ENCODE measurements around the gene C22orf15.

Gene C22orf15

DNA sequence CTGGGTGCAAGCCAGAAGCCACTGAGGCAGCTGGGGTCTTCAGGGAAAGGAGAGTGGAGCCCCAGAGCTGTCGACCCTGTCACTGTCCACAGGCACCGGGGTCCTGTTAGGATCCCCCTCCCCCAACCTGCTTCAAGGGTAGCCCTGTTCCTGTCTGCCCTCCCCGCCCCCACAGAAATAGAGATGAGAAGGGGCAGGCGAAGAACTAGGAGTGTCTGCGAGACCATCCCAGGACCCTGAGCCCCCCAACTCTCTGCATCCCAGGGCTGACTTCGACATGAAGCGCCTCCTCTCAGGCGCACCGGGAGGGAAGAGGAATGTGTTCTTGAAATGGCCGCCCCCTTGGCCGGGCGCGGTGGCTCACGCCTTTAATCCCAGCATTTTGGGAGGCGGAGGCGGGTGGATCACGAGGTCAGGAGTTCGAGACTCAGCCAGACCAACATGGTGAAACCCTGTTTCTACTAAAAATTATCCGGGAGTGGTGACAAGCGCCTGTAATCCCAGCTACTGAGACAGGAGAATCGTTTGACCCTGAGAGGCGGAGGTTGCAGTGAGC is 11.3 kb upstream of the C22orf15 start:
- no peak for DNase-seq

DNA sequence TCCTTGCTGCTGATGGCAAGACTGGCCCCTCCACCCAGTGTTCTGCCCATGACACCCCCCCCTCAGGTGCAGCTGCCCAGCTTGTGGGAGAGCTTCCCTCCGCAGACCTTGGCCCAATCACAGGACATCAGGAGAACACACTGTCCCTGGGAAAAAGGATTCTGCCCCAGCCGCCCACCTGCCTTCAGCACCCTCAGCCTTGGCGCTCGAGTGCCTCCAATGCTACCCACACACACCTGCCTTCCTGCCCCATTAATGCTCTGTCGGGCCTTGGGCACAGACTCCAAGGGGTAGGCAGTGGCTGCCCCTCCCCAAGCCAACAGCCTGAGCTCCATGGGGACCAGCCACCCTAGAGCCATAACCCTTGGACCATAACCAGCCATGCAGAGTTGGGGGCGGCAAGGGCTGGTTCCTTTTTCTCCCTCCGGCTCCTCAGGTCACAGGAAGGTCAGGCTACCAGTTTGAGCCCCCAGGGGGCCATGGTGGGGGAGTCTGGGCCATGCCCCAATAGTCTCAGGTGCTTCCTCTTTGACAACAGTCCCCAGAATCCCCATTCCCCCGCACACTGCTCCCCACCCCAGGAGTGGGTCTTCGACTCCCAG is 10.6 kb upstream of the C22orf15 start:
- DNase-seq, result no peak

DNA sequence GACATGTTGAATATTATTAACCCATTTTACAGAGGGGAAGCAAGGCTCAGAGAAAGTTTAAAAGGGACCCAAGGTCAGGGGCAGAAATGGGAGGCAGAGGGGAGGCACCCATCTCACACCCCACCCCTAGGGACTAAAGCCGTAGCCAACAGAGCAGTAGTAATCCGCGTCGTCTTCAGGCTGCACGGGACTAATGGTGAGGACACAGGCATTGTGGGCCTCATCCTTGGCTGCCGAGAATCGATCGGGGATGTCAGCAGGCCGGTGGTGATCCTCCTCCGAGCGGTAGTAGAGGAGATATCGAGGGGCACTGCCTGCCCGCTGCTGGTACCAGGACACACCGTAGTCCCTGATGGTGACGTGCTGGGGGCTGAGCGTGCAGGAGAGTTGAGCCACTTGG is 10.0 kb upstream of the C22orf15 start:
- DNase-seq, result no peak

DNA sequence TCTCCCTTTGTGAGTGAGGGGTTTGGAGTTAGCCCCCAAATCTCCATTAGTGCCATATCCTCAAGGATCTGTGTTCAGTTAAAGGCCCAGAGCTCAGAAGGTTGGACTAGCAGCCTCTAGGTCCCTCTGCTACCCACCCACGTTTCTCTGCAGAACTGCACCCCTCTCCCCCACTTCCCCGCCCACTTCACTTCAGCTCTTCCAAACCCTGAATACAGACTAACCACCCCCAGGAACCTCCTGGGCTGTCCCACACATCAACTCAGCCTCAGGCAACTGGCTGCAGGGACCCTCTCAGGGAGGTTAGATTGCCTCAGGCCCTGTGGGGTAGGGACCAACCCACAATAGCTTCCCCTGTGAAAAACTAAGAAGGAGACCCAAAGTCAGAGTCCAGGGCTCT is 9.4 kb upstream of the C22orf15 start:
- DNase-seq, result no peak

DNA sequence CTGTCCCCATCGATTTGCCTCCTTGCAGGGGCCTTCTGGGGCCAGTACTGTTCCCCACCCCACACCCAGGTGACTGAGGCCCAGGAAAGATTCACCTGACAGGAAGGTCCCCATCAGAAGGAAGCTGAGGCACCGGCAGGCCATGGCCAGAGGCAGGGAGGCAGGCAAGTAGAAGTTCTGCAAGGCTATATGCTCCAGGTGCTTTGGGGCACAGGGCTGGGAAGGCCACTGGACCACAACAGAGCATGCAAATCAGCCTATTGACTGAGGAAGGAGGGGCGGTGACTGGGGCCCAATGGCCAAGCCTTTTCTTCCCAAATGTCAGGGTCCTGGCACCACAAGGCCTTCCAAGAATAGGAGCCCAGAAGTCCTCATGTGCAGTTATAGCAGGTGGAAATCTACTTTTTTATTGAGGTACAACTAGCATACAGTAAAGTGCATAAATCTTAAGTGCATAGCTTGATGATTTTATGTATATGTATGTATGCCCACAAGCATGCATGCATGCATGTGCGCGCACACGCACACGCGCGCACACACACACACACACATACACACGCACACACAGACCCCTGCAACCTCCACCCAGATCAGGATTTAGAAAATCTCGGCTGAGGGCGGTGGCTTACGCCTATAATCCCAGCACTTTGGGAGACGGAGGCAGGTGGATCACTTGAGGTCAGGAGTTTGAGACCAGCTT is 8.4 kb upstream of the C22orf15 start, which contains the start of gene VPREB3:
Gene VPREB3 (minus strand): TSS at position 206 of the 700 bp plus-strand sequence. CDS start 62 bp downstream, at position 144.
- no peak for DNase-seq

DNA sequence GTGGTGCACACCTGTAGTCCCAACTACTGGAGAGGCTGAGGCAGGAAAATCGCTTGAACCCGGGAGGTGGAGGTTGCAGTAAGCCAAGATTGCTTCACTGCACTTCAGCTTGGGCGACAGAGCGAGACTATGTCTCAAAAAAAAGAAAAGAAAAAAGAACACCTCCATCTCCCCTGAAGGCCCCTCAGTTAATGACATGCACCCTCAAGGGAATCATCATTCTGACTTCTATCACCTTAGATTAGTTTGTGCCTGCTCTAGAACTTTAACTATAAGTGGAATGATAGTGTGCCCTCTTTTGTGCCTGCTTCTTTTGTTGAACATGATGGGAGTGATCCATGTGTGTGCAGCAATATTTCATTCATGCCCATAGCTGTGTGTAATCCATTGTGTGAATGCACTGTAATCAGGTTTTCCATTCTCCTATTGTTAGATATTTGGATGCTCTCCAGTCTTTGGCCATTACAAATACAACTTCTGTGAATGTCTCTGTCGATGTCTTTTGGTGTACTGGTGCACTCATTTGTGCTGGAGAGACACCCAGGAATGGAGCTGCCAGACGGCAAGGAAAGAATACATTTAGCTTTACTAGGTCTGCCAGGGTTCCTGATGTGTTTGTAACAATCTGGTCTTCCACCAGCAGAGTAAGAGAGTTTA is 7.7 kb upstream of the C22orf15 start:
- DNase-seq, result no peak

DNA sequence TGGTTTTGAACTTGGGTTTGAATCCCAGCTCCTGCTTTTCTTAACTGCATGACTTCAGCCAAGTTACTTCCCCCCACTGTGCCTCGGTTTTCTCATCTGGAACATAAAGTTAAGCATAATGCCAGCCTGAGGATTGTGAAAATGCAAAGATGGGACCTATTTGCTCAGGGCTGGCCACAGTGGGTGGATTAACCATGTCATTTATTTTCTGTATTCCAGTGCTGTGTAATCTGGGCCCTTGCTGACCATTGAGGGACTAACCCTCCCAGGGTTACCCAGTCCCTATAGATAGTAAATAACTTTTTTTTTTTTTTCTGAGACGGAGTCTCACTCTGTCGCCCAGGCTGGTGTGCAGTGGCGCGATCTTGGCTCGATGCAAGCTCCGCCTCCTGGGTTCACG is 7.1 kb upstream of the C22orf15 start:
- no peak for DNase-seq

DNA sequence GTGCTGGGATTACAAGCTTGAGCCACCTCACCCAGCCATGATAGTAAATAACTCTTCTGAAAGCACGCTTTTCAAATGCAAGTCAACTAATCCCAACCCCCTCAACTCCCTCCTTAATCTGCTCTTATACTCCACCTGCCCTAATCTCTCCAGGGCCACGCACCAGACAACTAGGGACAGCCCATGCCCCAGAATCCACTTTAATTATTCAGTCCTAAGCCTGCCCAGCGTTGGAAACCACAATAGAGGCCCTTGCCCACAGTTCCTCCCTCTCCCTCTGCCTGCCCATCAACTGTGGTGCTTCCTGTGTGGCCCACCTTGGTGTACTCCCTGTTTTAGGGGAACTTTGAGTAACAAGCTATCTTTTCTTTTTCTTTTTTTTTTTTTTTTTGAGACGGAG is 5.9 kb upstream of the C22orf15 start:
- no peak for DNase-seq

DNA sequence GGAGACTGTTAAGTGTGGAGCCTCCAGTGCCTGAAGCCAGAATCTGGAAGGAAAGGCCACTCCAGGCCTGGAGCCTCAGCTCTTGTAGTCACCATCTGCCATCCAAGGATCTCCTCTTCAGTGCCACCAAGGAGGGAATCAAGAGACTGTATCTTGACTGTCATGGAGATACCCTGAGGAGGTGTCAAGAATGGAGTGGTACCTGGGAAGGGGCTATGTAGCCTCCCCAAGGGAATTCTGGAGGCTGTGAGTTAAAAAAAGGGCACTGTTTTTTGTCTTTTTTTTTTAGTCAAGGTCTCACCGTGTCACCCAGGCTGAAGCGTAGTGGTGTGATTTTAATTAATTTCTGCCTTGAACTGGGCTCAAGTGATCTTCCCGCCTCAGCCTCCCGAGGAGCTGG is 3.2 kb upstream of the C22orf15 start:
- DNase-seq, result no peak

DNA sequence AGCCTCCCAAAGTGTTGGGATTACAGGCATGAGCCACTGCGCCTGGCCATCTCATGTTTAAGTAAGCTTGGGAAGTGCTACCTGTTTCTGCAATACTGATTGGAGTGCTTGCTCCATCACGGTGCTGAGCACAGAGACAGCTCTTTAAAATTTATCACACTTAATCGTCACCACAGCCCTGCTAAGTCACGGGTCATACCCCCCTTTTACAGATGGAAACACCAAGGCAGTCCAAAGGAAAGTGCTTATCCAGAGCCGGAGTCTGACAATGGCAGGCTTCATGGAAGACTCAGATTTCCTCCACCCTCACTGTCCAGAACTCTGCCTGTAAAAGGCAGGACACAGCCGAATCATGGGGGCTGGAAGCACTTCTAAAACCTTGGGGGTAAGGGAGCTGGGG is 2.7 kb upstream of the C22orf15 start:
- DNase-seq, result no peak

DNA sequence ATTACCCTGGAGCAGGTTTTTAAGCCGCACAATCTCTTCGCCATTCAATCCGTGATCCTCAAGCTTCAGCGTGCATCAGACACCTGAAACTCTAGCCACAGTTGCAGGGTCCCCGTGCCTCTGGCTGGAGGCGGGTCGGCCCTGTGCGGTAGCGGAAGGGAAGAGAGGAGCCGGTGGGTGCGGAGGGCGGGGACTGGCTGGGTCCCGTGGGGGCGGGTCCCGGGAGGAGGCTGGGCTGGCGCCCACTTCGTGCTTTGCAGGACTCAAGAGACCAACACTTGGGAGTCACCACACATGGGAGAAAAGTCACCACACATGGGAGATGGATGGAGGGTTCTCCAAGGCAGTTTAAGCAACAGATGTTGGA is 772 bp downstream of the C22orf15 start:
- DNase-seq, result no peak

DNA sequence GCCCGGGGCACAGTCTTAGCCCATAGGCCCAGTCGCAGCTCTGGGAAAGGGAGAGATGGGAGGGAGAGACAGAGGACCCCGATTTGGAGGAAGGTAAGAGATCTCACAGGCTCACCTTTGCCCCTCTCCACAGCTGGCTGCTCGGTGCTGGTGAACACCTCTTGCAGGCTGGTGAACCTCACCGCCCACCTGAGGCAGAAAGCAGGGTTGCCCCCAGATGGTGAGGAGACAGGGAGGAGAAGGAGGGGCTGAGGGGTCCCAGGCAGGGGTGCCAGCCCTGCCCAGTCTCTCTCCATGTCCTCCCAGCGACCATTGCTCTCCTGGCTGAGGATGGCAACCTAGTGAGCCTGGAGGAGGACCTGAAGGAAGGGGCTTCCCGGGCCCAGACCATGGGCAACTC is 1.2 kb downstream of the C22orf15 start:
- no peak for DNase-seq

DNA sequence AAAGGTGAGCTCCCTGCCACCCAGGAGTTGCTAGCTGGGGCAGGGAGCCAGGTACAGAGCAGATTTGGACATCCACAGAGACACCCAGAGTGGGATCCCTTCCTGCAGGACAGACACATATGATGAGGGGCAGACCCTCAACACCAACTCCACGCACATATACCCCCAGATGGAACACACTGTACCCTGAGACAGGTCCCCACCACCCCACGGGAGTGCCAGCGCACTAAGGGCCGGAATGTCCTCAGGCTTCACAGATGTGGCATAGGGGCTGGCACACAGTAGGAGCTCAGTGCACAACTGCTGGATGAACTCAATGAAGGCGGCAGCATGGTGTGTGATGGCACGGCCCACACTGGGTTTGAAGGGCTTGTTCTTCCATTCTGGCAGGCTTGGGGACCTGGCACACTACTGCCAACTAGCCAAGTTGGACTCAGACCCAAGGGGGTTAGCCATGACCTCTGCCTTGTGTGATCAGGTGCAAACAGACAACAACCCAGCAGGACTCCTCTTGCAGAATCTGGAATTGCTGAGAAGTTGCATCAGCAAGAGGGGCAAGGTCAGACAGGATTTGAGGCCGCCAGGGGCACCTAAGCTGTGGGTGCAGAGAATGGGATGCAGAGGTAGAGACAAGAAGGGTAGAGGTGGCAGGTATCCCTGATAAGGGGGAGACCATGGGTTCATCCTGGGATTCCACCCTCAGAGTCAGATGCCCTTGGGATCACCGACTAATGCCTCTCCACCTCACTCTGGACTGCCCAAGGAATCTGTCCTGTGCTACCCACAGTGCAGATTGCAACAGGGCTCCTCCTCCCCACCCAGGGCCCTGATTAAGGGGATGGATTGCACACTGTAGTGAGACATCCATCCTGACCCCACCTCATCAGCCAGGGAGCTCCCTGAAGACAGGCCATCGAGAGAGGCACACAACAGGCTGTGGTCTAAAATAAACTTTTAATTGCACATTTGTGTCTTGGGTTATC is 2.4 kb downstream of the C22orf15 start:
- DNase-seq, result no peak

DNA sequence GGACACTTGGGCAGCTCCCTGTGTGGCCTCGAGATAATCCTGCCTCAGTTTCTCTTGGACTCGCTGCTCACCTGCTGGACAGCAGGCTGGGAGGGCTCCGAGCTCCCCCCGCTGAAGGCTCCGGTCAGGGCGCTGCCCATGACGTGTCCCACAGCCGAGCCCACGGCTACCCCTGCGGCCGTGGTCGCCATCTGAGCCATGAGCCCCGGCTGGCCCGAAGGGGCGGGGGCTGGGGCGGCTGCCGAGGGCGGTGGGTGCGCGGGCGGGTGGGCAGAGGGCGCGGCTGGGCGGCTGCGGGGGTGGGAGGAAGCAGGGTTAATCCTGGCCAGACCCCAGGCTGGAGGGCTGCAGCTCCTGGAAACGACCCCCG is 4.5 kb downstream of the C22orf15 start:
- no peak for DNase-seq

DNA sequence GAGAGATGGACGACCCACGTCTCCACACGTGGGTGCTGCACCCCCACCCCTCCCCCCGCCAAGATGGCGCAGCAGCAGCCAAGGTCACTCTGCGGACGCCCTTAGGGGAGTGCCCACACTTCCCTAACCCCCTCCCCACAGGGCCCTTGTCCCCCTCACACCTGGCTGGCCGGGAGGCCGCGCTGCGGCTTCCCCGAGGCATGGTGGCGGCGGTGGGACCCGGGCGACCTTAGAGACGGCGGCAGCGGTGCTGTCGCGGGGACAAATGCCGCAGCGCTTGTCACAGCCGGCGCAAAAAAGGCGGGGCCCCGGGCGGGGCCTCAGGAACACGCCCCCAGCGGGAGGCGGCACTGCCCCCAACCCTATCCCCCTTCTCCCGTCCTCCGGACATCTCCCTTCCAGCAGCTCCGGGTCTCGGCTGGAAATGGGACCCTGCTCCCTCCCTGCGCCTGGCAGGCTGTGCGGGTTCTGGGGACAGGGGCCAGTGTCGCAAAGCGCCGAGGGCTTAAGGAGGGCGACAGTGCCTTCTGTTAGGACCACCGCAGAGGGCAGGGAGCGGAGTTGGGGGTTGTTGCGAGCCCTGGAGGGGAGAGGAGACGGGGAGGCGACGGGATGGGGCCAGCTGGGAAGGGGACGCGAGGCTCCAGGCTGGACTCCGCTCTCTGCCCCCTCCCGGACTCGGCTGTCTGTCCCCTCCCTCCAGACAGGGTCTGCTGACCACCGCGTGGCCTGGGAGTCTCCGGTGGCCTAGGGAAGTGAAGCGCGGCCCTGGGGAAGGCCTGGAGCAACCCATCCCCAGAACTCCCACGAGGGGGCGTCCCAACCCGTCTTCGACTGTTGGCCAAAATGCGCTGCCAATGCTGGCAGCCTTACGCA is 5.1 kb downstream of the C22orf15 start, which contains the start of gene CHCHD10:
Gene CHCHD10 (minus strand): TSS at position 300 of the 876 bp plus-strand sequence. CDS start 98 bp downstream, at position 202.
- DNase-seq, result peak; percentile 80

DNA sequence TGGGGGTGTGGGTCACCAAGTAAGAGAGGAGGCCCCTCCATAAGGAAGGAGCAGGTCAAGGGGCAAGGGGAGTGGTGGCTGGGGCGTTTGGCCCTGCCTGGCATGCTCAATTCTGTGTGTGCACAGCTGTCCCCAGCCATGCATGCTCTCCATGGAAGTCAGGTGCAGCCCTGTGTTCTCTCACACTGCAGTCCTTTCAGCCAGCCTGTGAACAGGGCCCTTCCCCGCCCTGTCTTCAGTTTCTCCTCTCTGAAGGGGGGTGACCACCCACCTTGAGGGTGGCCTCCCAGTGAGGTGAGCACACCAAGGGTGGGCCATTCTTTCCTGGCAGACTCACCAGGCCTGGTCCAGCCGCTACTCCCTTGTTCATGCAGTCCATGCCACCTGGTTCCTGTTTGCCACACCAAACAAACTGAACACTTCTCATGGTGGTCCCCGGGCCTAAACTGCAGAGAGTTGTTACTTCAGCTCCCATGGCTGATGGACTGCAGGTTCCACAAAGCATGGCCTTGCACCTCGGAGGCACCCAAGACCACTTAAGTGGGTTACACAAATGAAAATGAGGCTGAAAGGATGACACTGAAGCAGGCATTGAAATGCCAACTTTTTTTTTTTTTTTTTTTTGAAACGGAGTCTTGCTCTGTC is 6.7 kb downstream of the C22orf15 start:
- no peak for DNase-seq

DNA sequence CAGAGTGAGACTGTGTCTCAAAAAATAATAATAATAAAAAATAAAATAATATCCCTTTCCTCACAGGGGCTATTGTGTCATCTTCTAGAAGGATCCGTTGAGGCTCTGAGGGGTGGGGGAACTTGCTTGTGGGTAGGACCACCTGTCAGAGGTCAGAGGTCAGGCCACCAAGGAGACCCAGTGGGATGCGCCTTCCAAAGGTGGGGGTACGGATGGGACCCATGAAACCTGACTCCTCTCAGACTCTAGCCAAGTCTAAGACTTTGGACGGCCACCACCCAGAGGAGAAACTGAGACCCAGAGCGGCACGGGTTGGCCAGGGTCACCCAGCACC is 9.5 kb downstream of the C22orf15 start:
- no peak for DNase-seq

DNA sequence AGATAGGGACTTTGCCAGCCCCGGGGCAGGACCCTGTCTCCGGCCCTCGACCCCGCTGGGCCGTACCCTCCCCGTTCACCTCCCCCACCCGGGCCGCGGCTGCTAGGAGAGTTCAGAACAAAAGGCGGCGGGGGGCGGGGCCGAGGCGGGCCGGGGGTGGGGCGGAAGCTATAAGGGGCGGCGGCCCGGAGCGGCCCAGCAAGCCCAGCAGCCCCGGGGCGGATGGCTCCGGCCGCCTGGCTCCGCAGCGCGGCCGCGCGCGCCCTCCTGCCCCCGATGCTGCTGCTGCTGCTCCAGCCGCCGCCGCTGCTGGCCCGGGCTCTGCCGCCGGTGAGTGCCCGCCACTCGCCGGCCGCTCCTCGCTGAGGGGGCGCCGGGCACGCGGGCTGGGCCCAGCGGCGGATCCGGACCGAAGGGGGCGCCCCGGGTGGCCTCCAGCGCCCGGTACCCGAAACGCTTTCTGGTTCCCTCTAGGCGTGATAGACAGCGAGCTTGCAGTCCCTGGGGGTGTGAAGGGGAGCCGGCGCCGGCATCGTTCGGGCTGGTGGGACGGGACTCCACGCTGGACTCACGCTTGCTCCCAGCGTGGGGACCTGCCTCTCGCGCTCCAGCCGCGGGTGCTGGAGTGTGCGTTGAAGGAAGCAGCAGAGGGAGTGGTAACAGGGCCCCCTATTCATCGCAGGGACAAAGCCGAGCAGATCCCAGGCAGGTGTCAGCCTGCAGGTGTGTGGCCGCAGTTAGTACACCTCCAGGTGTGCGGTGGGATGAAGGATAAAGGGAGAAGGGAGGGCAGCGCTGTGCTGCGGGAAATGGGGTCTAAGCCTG is 10.1 kb downstream of the C22orf15 start, which contains the start of gene MMP11:
Gene MMP11 (plus strand): TSS at position 201 of the 825 bp plus-strand sequence. CDS start 22 bp downstream, at position 223.
- peak; percentile 61 for DNase-seq

DNA sequence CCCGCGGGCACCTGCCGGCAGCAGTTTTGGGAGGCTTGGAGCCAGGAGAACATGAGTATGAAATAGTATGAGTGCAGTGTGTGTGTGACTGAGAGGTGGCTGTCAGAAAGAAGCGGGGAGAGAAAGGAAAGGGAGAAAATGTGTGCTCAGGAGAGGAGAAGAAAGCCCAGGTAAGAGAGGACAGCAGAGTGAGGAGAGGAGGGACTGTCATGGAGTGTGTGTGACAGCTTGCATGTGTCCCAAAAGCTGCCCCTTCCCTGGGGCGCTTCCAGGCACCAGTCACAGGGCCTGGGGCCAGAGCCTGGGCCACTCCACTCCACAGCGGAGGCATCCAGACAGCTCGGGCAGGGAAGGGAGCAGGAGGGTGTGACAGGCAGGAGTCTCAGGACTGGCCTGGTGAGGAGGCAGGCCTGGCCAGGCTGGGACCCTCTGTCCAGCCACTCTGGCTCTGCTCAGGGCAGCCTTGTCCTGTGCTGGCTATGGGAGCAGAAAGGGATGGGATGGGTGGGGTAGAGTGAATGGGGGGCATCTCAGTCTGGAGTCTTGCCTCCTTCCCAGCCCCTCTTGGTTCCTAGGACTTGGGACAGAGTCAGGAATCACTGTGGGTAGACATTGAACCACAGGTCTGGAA is 10.8 kb downstream of the C22orf15 start:
- no peak for DNase-seq
